GM10266 (cell line): ENCODE data around the gene SFPQ.
"Not testable (repeated sequence)": the region's sequence is repeated elsewhere in the genome, so short reads cannot be mapped to it uniquely, and the experiment has no call there.

ENCODE experiments used
- DNase-seq: peaks from one replicate; pipeline ENCODE4 v3.0.0; 2012; ENCODE audit errors: extremely low spot score
- TF ChIP-seq, protein P1 (sequence below): IDR thresholded peaks from 2 replicates; pipeline ENCODE4 v1.5.1; 2012; ENCODE audit warnings: mild to moderate bottlenecking, low read depth; ENCODE audit not compliant: control insufficient read depth, insufficient read depth; ENCODE audit errors: missing control alignments

The SFPQ gene

DNA sequence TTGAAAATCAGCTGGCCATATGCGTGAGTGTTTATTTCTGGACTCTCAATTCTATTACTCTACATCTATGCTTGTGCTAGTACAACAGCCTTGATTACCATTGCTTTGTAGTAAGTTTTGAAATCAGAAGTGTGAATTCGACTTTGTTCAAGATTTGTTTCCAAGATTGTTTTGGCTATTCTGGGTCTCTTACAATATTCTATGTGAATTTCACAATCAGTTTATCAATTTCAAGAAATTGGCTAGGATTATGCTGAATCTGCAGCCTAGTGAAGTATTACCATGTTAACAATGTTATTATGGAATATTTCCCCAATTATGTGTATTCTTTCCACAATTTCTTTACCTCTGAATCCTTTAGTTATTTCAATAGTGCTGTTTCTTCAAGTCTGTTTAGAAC, 19.5 kb downstream of the SFPQ start:
- TF ChIP-seq, protein P1, sequence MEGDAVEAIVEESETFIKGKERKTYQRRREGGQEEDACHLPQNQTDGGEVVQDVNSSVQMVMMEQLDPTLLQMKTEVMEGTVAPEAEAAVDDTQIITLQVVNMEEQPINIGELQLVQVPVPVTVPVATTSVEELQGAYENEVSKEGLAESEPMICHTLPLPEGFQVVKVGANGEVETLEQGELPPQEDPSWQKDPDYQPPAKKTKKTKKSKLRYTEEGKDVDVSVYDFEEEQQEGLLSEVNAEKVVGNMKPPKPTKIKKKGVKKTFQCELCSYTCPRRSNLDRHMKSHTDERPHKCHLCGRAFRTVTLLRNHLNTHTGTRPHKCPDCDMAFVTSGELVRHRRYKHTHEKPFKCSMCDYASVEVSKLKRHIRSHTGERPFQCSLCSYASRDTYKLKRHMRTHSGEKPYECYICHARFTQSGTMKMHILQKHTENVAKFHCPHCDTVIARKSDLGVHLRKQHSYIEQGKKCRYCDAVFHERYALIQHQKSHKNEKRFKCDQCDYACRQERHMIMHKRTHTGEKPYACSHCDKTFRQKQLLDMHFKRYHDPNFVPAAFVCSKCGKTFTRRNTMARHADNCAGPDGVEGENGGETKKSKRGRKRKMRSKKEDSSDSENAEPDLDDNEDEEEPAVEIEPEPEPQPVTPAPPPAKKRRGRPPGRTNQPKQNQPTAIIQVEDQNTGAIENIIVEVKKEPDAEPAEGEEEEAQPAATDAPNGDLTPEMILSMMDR = no peak
- DNase-seq = no peak

DNA sequence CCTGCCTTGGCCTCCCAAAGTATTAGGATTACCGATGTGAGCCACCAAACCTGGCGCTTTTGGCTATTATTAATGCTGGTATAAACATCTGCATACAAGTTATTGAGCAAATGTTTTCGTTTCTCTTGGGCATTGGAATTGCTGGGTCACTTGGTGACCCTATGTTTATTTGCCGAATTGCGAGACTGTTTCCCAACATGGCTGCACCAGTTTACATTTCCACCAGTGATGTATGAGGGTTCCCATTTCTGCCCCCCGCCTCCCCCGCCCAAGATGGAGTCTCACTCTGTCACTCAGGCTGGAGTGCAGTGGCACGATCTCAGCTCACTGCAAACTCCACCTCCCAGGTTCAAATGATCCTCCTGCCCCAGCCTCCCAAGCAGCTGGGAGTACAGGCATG, 20.9 kb downstream of the SFPQ start:
- DNase-seq = no peak
- TF ChIP-seq, protein P1 = no peak

GRCh38 chr1:35171579-35171978, 21.4 kb downstream of the SFPQ start:
- DNase-seq = no peak
- TF ChIP-seq, protein P1 = no peak

DNA sequence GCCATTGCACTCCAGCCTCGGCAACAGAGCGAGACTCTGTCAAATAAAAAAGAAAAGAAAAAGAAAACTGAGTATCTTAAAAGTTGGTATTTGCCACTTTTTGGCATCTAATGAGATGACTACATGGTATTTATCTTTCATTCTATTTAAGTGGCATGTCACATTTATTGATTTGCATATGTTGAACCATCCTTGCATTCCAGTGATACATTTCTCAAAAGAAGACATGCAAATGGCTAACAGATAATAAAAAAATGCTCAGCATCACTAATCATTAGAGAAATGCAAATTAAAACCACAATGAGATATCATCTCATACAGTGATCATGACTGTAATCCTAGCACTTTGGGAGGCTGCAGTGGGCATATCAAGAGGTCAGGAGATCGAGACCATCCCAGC, 28.1 kb downstream of the SFPQ start:
- TF ChIP-seq, protein P1 = no peak
- no peak for DNase-seq

DNA sequence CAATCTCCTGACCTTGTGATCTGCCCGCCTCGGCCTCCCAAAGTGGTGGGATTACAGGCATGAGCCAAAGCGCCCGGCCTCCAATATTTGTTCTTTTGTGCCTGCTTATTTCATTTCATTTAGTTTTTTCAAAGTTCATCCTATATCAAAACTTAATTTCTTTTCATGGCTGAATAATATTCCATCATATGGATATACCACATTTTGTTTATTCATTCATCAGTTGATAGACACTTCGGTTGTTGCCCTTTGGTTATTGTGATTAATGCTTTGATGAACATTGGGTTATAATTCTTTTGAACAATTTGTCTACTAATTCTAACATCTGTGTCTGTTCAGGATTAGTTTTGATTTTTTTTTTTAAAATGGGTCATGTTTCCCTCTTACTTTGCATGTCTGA, 41.7 kb downstream of the SFPQ start:
- TF ChIP-seq, protein P1 = no peak
- no peak for DNase-seq

GRCh38 chr1:35145892-35146549, 46.9 kb downstream of the SFPQ start:
- not testable (repeated sequence) for DNase-seq

- TF ChIP-seq, protein P1 = no peak
- DNase-seq = no peak
Measured at GRCh38 chr1:35143737-35144508, 49.0 kb downstream of the SFPQ start.

DNA sequence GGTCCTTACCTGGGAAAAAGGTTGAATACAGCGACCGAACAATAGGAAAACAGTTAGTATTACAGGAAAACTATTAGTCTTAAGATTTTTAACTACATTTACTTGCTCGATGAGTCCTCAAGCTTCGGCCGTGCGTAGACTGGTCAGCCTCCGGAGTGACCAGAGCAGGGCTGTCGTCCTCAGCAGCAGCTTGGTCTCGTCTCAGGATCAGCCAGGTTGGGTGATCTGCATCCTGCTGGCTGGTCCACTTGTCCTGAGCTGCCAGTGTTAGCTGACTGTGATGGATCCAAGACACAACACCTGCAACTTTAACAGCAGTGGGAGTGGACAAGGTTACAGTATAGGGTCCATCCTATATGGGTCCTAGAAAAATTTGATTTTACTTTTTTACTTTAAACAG, 50.2 kb downstream of the SFPQ start:
- DNase-seq = not testable (repeated sequence)

DNA sequence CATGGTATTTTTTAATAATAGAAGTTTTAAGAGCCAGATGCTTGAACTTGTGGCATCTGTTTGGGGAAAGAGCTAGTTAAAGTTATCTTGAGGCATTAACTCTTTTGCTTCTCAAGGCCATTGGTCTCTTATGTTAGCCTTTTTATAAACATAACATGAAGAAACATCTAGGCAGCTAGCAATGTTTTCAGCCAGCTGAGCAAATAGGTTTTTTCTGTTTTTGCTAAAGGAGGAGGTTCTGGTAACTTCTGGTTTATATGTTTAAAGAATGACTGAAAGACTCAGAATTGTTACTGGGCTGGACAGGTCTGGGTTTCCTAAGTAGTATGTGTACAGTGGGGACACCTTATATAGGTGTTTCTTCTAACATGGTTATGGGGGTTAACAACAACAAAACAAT, 50.7 kb downstream of the SFPQ start:
- not testable (repeated sequence) for DNase-seq

DNA sequence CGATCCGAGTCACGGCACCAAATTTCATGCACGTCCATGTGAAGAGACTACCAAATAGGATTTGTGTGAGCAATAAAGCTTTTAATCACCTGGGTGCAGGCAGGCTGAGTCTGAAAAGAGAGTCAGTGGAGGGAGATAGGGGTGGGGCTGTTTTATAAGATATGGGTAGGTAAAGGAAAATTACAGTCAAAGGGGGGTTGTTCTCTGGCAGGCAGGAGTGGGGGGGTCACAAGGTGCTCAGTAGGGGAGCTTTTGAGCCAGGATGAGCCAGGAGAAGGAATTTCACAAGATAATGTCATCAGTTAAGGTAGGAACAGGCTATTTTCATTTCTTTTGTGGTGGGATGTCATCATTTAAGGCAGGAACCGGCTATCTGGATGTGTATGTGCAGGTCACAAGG, 55.4 kb downstream of the SFPQ start:
- not testable (repeated sequence) for DNase-seq
